HepG2 (cell line): Measurements from ENCODE around the gene FKBP10. TPM values are rescaled to one million over a fixed set of nuclear protein-coding genes. Genes with fewer than 3 reads are reported as not detected.

Experiments used
- ARID2 ChIP-seq: sonication (generic); formaldehyde crosslinking; IDR thresholded peaks from 2 replicates; pipeline ENCODE4 v1.8.1; 2022; ENCODE audit warnings: mild to moderate bottlenecking, missing genetic modification reagents, borderline replicate concordance
- CEBPG ChIP-seq: IDR thresholded peaks from 2 replicates; pipeline ENCODE4 v1.6.1; 2016
- ELF4 ChIP-seq: sonication (generic); formaldehyde crosslinking; IDR thresholded peaks from 2 replicates; pipeline ENCODE4 v1.5.0; 2020; ENCODE audit warnings: missing genetic modification reagents, mild to moderate bottlenecking, moderate library complexity, borderline replicate concordance
- MAZ ChIP-seq, 2 experiments: sonication (generic) in 1 of 2; formaldehyde crosslinking in 1 of 2; IDR thresholded peaks; 2 replicates each; pipeline versions ENCODE4 v1.5.0 to v1.6.1; 2012 to 2020; ENCODE audit warnings: low read depth in 2 of 2, mild to moderate bottlenecking in 2 of 2, borderline replicate concordance in 1 of 2, improper control_type of control experiment in 1 of 2, low read length in 1 of 2, missing genetic modification reagents in 1 of 2, moderate library complexity in 1 of 2
- MIXL1 ChIP-seq: IDR thresholded peaks from 2 replicates; pipeline ENCODE4 v1.6.1; 2016
- NFE2 ChIP-seq: sonication (generic); formaldehyde crosslinking; IDR thresholded peaks from 2 replicates; pipeline ENCODE4 v1.4.0; 2020; ENCODE audit warnings: missing genetic modification reagents
- NR2F2 ChIP-seq: IDR thresholded peaks from 2 replicates; pipeline ENCODE4 v1.6.1; 2012; ENCODE audit warnings: low read depth, inconsistent platforms, borderline replicate concordance
- PHF8 ChIP-seq: sonication (generic); formaldehyde crosslinking; IDR thresholded peaks from 2 replicates; pipeline ENCODE4 v1.5.0; 2020; ENCODE audit warnings: missing genetic modification reagents
- RBFOX2 ChIP-seq: fragments of 200-400 bp; formaldehyde crosslinking; IDR thresholded peaks from 2 replicates; pipeline ENCODE4 v1.6.1; 2017; ENCODE audit warnings: low read depth, mild to moderate bottlenecking, low read length
- SATB2 ChIP-seq: sonication (generic); formaldehyde crosslinking; IDR thresholded peaks from 2 replicates; pipeline ENCODE4 v1.5.0; 2020; ENCODE audit warnings: missing genetic modification reagents
- SIN3A ChIP-seq: IDR thresholded peaks from 2 replicates; pipeline ENCODE4 v1.6.1; 2011; ENCODE audit warnings: low read depth, mild to moderate bottlenecking, control low read depth, low read length, borderline replicate concordance
- SRF ChIP-seq: IDR thresholded peaks from 2 replicates; pipeline ENCODE4 v1.6.1; 2011; ENCODE audit warnings: mild to moderate bottlenecking, low read depth, low read length, moderate library complexity
- SRY ChIP-seq: sonication (generic); formaldehyde crosslinking; IDR thresholded peaks from 2 replicates; pipeline ENCODE4 v1.8.0; 2022; ENCODE audit warnings: mild to moderate bottlenecking, missing genetic modification reagents
- ZBTB38 ChIP-seq: sonication (generic); formaldehyde crosslinking; IDR thresholded peaks from 2 replicates; pipeline ENCODE4 v1.5.1; 2020; ENCODE audit warnings: mild to moderate bottlenecking, missing genetic modification reagents
- ZFP82 ChIP-seq: sonication (generic); formaldehyde crosslinking; IDR thresholded peaks from 2 replicates; pipeline ENCODE4 v1.5.1; 2020; ENCODE audit warnings: mild to moderate bottlenecking, missing genetic modification reagents, borderline replicate concordance
- ZNF251 ChIP-seq: sonication (generic); formaldehyde crosslinking; IDR thresholded peaks from 2 replicates; pipeline ENCODE4 v1.9.0; 2021; ENCODE audit warnings: mild to moderate bottlenecking, missing genetic modification reagents
- ZNF282 ChIP-seq: fragments of 450-650 bp; IDR thresholded peaks from 2 replicates; pipeline ENCODE4 v1.6.1; 2018; ENCODE audit not compliant: partially characterized antibody
- ZNF34 ChIP-seq: sonication (generic); formaldehyde crosslinking; IDR thresholded peaks from 2 replicates; pipeline ENCODE4 v1.4.0; 2020; ENCODE audit warnings: mild to moderate bottlenecking, missing genetic modification reagents, borderline replicate concordance
- ZNF343 ChIP-seq: sonication (generic); formaldehyde crosslinking; IDR thresholded peaks from 2 replicates; pipeline ENCODE4 v1.4.0; 2020; ENCODE audit warnings: mild to moderate bottlenecking, missing genetic modification reagents
- ZNF501 ChIP-seq: sonication (generic); formaldehyde crosslinking; IDR thresholded peaks from 2 replicates; pipeline ENCODE4 v1.5.1; 2020; ENCODE audit warnings: mild to moderate bottlenecking, moderate library complexity, missing genetic modification reagents
- ZNF546 ChIP-seq: sonication (generic); formaldehyde crosslinking; conservative IDR thresholded peaks from 2 replicates; pipeline ENCODE4 v1.8.1; 2023; ENCODE audit warnings: mild to moderate bottlenecking, missing genetic modification reagents
- ZNF772 ChIP-seq: sonication (generic); formaldehyde crosslinking; IDR thresholded peaks from 2 replicates; pipeline ENCODE4 v1.5.0; 2020; ENCODE audit warnings: mild to moderate bottlenecking, missing genetic modification reagents
- ZNF792 ChIP-seq: IDR thresholded peaks from 2 replicates; pipeline ENCODE4 v1.6.1; 2016
- polyA plus RNA-seq, 8 experiments: library from polyadenylated mRNA; depleted of rRNA in 3 of 8; stranded (reverse) in 7 of 8; unstranded in 1 of 8; fragments of >200 nt; fragmentation: Illumina TruSeq in 4 of 8; extraction: Trizol in 4 of 8; gene quantifications; 2 replicates each; pipeline versions ENCODE4 v1.2.1 to v1.2.3, GENCODE V29; 2011 to 2016; ENCODE audit warnings: low read depth in 4 of 8, missing spikeins in 1 of 8, mixed read lengths in 1 of 8; ENCODE audit not compliant: insufficient read depth in 1 of 8
- total RNA-seq, 5 experiments: library from RNA; depleted of rRNA; stranded (reverse); fragments of >200 nt; fragmentation: Illumina TruSeq; extraction: Trizol; gene quantifications; 2 replicates each; pipeline ENCODE4 v1.2.3, GENCODE V29; 2016; ENCODE audit warnings: low read depth in 1 of 5
- TF ChIP-seq, protein P1 (sequence below): sonication (generic); formaldehyde crosslinking; IDR thresholded peaks from 2 replicates; pipeline ENCODE4 v1.4.0; 2020; ENCODE audit warnings: missing genetic modification reagents
- TF ChIP-seq, protein P2 (sequence below): sonication (generic); formaldehyde crosslinking; IDR thresholded peaks from 2 replicates; pipeline ENCODE4 v1.5.0; 2020; ENCODE audit warnings: mild to moderate bottlenecking, missing genetic modification reagents
- TF ChIP-seq, protein P3 (sequence below): sonication (generic); formaldehyde crosslinking; IDR thresholded peaks from 2 replicates; pipeline ENCODE4 v1.9.0; 2022; ENCODE audit warnings: missing genetic modification reagents, mild to moderate bottlenecking, borderline replicate concordance

The FKBP10 gene
- total and polyA plus RNA-seq, 2 of the 13 experiments (the other 11 are each of a cell fraction or from before 2014, with no cell fraction given), result 149 to 573 TPM

DNA sequence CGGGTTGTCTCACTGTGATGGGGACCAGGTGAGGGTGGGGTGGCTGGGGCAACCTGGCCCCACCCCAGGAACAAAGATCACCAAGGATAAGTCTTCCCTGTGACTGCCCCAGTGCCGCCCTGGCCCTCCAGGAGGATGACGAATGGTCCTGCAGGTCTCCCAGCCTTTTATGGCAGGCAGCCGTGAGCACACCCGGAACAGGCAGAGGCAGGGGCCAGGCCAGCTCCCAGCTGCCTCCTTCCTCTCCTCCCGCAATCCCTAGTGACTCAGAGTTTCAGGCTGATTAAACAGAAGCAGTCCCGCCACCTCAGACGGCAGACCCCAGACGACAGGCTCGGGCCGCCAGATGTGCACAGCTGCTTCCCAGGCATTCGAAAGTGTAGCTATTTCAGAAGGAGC is 39.6 kb upstream of the FKBP10 start (continued):
- TF ChIP-seq ZNF546 (CRISPR knock-in tag), result peak; percentile 76; the same call in 1 of the 2 replicates
- 0 out of 2 replicates have a peak, but pooled peaks have one; percentile 3 for TF ChIP-seq NFE2 (CRISPR knock-in tag)
- TF ChIP-seq ARID2, result peak; percentile 27; the same call in 1 of the 2 replicates
- peak; percentile 6; the same call in 1 of the 2 replicates for TF ChIP-seq ELF4 (CRISPR knock-in tag)
- TF ChIP-seq CEBPG (CRISPR knock-in tag), result 0 out of 2 replicates have a peak, but pooled peaks have one; percentile 3
- TF ChIP-seq ZBTB38, result no peak
- peak; percentile 55 for TF ChIP-seq ZNF343 (CRISPR knock-in tag)
- 0 out of 2 replicates have a peak, but pooled peaks have one; percentile 9 for TF ChIP-seq MAZ (IDR thresholded peaks at IDR 0.05; ENCODE audit: borderline replicate concordance, low read depth, low read length)
- TF ChIP-seq MAZ (CRISPR knock-in tag; IDR thresholded peaks at IDR 0.05; ENCODE audit: low read depth), result 0 out of 2 replicates have a peak, but pooled peaks have one; percentile 2
- 0 out of 2 replicates have a peak, but pooled peaks have one; percentile 5 for TF ChIP-seq ZNF772
- TF ChIP-seq, protein P1, sequence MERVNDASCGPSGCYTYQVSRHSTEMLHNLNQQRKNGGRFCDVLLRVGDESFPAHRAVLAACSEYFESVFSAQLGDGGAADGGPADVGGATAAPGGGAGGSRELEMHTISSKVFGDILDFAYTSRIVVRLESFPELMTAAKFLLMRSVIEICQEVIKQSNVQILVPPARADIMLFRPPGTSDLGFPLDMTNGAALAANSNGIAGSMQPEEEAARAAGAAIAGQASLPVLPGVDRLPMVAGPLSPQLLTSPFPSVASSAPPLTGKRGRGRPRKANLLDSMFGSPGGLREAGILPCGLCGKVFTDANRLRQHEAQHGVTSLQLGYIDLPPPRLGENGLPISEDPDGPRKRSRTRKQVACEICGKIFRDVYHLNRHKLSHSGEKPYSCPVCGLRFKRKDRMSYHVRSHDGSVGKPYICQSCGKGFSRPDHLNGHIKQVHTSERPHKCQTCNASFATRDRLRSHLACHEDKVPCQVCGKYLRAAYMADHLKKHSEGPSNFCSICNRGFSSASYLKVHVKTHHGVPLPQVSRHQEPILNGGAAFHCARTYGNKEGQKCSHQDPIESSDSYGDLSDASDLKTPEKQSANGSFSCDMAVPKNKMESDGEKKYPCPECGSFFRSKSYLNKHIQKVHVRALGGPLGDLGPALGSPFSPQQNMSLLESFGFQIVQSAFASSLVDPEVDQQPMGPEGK, result peak; percentile 58
- no peak for TF ChIP-seq SRY (CRISPR knock-in tag)
- TF ChIP-seq SIN3A, result peak; percentile 62; the same call in 1 of the 2 replicates
- TF ChIP-seq MIXL1 (CRISPR knock-in tag), result no peak
- TF ChIP-seq ZFP82, result no peak
- no peak for TF ChIP-seq SATB2 (CRISPR knock-in tag)
- TF ChIP-seq ZNF282, result no peak
- 0 out of 2 replicates have a peak, but pooled peaks have one; percentile 71 for TF ChIP-seq ZNF251 (CRISPR knock-in tag)
- TF ChIP-seq, protein P2, sequence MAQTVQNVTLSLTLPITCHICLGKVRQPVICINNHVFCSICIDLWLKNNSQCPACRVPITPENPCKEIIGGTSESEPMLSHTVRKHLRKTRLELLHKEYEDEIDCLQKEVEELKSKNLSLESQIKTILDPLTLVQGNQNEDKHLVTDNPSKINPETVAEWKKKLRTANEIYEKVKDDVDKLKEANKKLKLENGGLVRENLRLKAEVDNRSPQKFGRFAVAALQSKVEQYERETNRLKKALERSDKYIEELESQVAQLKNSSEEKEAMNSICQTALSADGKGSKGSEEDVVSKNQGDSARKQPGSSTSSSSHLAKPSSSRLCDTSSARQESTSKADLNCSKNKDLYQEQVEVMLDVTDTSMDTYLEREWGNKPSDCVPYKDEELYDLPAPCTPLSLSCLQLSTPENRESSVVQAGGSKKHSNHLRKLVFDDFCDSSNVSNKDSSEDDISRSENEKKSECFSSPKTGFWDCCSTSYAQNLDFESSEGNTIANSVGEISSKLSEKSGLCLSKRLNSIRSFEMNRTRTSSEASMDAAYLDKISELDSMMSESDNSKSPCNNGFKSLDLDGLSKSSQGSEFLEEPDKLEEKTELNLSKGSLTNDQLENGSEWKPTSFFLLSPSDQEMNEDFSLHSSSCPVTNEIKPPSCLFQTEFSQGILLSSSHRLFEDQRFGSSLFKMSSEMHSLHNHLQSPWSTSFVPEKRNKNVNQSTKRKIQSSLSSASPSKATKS (CRISPR knock-in tag), result no peak
- TF ChIP-seq SRF, result peak; percentile 93
- 0 out of 2 replicates have a peak, but pooled peaks have one; percentile 61 for TF ChIP-seq ZNF34 (CRISPR knock-in tag)
- peak; percentile 31; the same call in 1 of the 2 replicates for TF ChIP-seq PHF8 (CRISPR knock-in tag)
- TF ChIP-seq ZNF792 (CRISPR knock-in tag), result peak; percentile 22; the same call in 1 of the 2 replicates
- peak; percentile 51 for TF ChIP-seq RBFOX2
- TF ChIP-seq ZNF501, result peak; percentile 45; the same call in 1 of the 2 replicates
- TF ChIP-seq, protein P3, sequence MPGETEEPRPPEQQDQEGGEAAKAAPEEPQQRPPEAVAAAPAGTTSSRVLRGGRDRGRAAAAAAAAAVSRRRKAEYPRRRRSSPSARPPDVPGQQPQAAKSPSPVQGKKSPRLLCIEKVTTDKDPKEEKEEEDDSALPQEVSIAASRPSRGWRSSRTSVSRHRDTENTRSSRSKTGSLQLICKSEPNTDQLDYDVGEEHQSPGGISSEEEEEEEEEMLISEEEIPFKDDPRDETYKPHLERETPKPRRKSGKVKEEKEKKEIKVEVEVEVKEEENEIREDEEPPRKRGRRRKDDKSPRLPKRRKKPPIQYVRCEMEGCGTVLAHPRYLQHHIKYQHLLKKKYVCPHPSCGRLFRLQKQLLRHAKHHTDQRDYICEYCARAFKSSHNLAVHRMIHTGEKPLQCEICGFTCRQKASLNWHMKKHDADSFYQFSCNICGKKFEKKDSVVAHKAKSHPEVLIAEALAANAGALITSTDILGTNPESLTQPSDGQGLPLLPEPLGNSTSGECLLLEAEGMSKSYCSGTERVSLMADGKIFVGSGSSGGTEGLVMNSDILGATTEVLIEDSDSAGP (CRISPR knock-in tag), result 0 out of 2 replicates have a peak, but pooled peaks have one; percentile 5
- no peak for TF ChIP-seq NR2F2
